ENCODE measurements around the gene NOXA1.

NOXA1 gene

DNA sequence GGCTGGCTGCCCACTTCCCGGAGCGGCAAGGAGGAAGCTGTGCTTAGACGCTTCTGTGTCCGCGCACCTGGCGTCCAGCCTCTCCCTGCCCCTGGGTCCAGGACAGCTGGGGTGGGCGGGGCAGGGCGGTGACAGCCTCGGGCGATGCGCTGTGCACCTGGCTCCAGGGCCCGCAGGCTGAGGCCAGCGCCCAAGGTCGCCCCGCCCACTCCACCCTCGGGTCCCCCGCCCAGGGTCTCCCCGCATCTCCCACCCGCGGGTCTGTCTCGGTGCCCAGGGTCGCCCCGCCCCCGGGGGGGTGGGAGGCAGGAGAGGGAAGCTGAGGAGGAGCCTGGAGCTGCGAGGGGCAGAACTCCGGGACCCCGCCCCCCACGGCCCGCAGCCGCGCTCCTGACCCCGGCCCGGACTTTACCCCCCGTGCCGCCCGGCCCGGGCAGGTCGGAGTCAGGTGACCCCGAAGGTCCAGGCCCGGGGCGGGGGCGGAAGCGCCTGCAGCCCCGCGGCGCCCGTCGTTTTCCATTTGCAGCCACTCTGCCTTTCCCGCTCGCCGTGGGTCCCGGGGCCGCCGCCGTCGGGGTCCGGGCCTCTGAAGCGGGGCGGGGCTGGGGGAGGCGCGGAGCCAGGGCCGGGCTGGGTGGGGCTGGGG is 18.2 kb downstream of the NOXA1 start, which contains the start of gene ENTPD8:
ENTPD8 (minus strand) TSS at position 69 of the 646 bp plus-strand sequence. CDS start 3,072 bp downstream, outside the sequence.
- no peak for DNase-seq

DNA sequence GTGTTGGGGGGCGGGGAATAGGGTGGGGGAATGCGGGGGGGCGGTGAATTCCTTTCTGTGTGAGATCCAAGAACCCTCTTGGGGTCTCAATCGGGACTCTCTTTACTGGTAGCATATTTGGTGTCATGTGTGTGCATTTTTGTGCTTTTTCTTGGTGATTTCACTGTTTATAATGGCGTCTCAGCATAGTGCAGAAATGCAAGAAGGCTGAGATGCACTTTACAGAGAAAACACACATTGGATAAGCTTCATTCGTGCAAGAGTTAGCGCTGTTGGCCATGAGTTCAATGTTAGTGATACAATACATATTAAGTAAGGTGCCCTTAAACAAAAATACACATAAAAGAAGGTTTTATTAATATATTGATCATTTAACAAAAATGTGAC is 18.7 kb downstream of the NOXA1 start:
- DNase-seq: no peak

DNA sequence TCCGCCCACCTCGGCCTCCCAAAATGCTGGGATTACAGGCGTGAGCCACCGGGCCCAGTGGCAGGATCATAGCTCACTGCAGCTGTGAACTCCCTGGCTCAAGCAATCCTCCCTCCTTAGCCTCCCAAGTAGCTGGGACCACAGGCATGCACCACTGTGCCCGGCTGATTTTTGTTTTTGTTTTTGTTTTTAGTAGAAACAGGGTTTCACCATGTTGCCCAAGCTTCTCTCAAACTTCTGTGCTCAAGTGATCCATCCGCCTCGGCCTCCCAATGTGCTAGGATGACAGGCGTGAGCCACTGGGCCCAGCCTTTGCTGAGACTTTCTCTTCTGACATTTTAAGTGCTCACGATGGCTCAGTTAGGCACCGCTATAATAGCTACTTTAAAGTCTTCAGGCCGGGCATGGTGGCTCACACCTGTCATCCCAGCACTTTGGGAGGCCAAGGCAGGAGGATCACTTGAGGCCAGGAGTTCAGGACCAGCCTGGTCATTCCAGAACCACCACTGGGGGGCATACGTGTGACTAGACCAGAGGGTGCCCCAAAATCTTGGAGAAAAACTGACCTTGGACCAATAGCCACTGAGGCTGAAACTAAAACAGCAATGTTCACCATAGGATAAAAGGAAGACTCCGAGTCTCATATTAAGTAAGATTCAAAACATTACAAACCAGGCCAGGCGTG is 21.1 kb downstream of the NOXA1 start:
- no peak for DNase-seq

DNA sequence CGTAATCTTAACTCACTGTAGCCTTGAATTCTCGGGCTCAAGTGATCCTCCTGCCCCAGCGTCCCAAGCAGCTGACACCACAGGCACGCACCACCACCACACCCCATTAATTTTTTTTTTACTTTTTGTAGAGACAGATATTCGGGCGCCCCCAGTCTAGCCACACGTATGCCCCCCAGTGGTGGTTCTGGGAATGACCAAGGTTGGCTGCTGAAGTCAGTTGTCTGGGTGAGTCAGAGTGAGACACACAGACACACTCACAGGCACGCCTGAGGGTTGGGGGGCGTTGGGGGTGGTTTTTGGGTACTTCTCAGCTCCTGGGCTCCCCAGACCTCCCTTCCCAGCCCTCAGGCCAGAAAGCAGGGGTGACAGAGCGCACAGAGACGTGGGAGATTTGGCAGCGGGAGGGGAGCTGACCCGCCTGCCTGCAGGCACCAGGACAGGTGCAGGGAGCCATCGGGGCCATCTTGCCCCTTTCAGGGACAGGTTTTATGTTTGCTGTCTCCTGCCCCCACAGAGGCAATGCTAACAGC is 22.1 kb downstream of the NOXA1 start:
- DNase-seq: peak; percentile 89

DNA sequence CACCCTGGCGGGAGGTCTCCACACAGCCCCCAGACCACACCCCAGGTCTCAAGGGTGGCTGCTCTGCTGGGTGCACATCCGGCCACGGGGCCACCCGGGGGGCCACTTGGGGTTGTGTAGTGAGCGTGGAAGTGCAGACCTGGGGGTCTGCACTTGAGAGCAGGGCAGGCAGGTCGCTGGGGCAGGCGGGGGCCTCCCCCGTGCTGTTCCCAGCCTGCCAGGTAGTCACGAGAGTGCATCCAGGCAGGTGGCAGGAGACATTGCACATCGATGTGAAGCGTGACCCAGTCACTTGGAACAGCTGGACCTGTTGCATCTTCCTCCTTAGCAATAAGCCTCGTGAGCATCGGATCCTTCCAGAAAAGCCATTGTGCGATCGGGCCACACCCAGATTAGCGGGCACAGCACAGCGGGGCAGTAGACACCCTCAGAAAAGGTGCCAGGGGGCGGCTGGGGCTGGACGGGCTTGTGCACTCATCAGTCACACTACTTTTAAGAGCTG is 22.8 kb downstream of the NOXA1 start:
- no peak for DNase-seq

DNA sequence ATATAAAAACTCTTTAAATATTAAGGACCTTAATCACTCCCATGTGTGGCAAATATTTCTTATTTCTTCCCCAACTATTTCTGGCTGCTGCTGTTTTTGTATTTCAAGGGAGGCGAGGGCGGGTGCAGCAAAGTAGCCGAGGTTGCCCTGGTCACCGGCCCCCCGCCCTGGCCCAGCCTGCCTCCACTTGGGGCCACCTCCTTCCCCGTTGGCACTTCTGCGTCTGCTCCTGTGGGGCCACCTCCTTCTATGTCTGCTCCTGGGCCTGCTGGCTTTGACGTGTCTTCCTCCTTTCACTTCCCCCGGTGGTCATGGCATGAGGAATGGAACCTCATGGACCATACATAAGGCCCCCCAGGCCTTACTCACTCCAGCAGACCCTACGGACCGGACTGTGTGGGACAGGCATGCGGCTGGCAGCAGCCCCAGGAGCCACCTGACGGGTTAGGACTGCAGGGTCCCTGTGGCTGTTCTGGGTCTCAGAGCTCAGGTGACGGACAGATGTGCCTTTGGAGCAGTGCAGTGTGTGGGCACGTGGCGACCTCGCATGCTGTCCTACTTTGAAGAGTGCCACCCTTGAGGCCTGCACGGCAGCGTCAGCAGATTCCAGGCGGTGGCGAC is 23.8 kb downstream of the NOXA1 start:
- DNase-seq: no peak

- no peak for DNase-seq
These were observed 24.8 kb downstream of the NOXA1 start for GRCh38 chr9:137447722-137448601.

DNA sequence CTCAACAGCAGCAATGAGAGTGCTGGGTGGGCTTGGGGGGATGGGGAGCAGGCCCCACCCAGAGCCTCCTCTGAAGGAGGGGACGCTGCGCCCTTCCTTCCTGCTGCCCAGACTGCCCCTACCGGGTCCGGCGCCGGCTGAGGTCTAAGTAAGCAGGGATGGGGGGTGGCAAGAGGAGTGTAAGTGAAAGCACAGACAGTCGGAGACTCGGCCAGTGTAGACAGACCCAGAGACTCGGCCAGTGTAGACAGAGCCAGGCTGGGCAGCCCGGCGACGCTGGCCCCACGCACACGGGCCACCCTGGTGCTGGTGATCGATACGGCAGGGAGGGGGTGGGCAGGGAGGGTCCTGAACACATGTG is 25.4 kb downstream of the NOXA1 start:
- DNase-seq: peak; percentile 9

- peak; percentile 9 for DNase-seq
These were observed 26.1 kb downstream of the NOXA1 start for GRCh38 chr9:137449081-137449844.

DNA sequence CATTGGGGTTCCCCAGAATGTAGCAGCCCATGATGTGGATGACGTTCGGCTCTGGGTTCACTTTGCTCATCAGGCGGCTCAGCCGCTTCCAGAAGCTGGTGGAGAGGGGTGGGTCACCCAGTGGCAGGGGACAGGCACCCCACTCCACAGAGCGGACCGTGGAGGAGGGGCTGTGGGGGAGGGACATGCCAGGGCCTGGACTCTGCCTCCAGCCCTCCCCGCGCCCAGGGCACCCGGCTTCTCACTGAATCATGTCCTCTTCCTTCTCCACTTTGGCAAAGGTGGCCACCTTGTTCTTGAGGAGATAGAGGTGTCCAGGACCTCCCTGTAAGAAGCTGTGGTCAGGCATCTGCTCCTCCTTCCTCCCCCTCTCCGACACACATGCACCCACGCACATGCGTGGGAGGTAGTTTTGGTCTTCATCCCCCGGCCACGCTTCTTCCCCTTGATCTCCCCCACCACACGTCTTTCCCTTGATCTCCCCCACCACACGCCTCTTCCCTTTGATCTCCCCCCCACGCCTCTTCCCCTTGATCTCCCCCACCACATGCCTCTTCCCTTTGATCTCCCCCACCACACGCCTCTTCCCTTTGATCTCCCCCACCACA is 26.8 kb downstream of the NOXA1 start:
- peak; percentile 37 for DNase-seq

DNA sequence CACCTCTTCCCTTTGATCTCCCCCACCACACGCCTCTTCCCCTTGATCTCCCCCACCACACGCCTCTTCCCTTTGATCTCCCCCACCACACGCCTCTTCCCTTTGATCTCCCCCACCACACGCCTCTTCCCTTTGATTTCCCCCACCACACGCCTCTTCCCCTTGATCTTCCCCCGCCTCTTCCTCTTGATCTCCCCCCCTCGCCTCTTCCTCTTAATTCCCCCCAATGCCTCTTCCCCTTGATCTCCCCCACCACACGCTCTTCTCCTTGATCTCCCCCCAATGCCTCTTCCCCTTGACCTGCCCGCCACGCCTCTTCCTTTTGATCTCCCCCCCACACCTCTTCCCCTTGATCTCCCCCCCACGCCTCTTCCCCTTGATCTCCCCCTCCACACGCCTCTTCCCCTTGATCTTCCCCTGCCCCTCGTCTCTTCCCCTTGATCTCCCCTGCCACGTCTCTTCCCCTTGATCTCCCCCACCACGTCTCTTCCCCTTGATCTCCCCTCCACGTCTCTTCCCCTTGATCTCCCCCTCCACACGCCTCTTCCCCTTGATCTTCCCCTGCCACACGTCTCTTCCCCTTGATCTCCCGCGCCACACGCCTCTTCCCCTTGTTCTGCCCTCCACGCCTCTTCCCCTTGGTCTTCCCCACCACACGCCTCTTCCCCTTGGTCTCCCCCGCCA is 27.5 kb downstream of the NOXA1 start:
- peak; percentile 10 for DNase-seq

- peak; percentile 9 for DNase-seq
These were observed 28.2 kb downstream of the NOXA1 start for GRCh38 chr9:137451264-137452005.

- no peak for DNase-seq
These were observed 29.0 kb downstream of the NOXA1 start for GRCh38 chr9:137452006-137452760.

DNA sequence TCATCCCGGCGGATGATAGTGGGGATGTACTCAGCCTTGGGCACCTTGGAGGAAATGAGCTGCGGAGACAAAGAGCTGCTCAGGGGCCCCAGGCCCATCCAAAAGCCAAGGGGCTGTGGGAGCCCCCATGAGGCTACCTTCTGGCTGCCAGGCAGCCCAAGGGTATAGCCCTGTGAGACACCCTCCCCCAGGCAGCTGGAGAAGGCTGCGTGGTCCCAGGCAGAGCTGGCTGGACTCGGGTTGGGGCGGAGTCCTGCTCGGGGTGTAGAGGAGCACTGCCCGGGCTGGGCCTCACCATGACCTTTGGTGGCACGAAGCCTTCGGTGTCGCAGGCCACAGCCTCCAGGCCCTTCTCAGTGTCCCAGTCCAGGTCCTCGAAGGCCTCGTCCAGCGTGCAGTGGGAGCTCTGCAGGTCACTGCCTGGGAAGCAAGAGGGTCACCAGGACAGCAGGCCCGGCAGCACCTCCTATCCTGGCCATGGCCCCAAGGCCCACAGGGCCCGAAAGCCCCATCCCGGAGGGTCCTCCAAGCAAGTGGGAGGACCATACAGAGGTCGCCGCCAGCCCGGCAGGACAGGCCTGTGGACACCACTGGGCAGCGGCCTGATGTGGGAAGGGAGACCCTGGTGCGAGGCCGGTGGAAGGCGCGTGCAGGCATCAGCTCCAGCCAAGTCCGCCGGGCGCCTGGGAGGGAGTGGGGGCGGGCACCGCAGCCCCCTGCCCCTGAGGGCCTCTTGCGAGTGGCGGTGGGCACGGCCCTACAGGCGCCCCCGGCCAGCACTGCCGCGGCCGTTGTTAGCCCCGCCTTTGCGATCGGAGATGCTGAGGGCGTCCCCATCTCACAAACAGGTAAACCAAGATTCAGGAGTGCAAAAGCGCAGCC is 29.8 kb downstream of the NOXA1 start:
- peak; percentile 14 for DNase-seq

GRCh38 chr9:137453643-137454081 is 30.5 kb downstream of the NOXA1 start:
- peak; percentile 52 for DNase-seq

- DNase-seq: peak; percentile 41
These were observed 31.0 kb downstream of the NOXA1 start for GRCh38 chr9:137454145-137454596.

- DNase-seq: peak; percentile 13
These were observed 31.6 kb downstream of the NOXA1 start for GRCh38 chr9:137454597-137455358.

Measured in activated naive CD4-positive, alpha-beta T cell treated with anti-CD3 and anti-CD28 coated beads, Interleukin-2, amount 50 U/mL, for 16 hours (primary cell).